NCI-H526 treated with DMSO at 0.1 percent for 48 hours (cell line): ENCODE data around the gene SRPRA.
A peak's percentile ranks its signal among the peaks of the same experiment; 100 is the strongest.
"Not testable (repeated sequence)": the region's sequence is repeated elsewhere in the genome, so short reads cannot be mapped to it uniquely, and the experiment has no call there.

Experiments
- DNase-seq: peaks from one replicate; lab custom pipeline; 2025; lab: John Stamatoyannopoulos, UW

SRPRA gene

DNA sequence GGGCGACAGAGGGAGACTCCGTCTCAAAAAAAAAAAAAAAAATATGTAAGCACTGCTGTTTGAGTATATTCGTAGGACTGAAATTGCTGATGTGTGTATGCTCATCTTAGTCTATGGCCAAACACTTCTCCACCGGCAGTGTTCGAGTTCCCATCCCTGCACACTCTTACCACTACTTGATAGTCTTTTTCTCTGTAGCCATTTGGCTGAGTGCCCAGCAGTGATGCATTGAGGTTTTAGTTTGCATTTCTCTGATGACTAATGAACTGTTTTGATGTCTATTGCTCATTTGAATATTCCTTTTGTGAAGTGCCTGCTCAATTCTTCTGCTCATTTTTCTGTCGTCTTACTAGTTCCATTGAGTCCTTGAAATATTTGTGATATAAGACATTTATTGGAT lies 16.1 kb upstream of the SRPRA start:
- peak; percentile 95 for DNase-seq

- peak; percentile 76 for DNase-seq
Observed at GRCh38 chr11:126282736-126283591, 14.3 kb upstream of the SRPRA start, which contains the start of gene TIRAP. TSS of gene TIRAP (plus strand) at chr11:126283093. CDS start at chr11:126290895, 7,802 bp downstream.

DNA sequence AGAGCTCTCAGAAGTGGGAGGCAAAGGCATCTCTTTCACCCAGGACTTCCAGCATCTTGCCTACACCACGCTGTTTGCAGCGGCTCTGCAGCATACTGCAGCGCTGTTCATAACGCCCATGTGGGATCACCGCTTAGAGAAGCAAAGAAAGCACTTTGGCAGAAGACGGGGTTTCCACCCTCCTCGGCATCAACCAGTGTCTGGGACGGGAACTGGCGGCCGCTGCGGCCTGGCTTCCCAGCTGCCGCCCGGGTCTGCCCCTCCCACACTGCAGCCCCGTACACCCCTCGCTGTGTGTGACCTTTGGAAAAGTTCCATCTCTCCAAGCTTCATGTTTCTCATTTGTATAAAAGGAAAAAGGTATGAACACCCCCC lies 13.7 kb upstream of the SRPRA start:
- peak; percentile 70 for DNase-seq

- DNase-seq: no peak
Observed at GRCh38 chr11:126281666-126282175, 13.0 kb upstream of the SRPRA start.

DNA sequence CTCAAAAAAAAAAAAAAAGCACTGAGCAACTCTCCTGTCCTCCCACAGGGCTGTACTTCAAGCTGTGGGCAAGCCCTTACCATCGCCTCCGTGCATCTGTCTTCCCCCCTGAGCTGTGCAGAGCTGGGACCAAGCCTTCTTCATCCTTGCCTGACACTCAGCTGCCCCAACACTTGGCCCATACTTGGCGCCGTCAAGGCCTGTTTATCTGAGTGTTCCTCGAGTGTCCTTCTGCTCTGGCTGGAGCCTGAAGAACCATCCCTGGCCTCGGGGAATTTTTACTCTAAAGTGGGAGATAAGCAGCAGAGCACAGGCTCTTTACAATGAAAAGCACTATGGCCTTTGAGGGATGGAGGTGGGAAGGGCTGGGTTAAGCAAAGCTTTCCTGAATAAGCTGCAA lies 12.6 kb upstream of the SRPRA start:
- DNase-seq: no peak

GRCh38 chr11:126280595-126280994 lies 11.9 kb upstream of the SRPRA start:
- no peak for DNase-seq

- DNase-seq: no peak
Observed at GRCh38 chr11:126279191-126279590, 10.5 kb upstream of the SRPRA start.

GRCh38 chr11:126277780-126278179 lies 9.1 kb upstream of the SRPRA start:
- DNase-seq: no peak

DNA sequence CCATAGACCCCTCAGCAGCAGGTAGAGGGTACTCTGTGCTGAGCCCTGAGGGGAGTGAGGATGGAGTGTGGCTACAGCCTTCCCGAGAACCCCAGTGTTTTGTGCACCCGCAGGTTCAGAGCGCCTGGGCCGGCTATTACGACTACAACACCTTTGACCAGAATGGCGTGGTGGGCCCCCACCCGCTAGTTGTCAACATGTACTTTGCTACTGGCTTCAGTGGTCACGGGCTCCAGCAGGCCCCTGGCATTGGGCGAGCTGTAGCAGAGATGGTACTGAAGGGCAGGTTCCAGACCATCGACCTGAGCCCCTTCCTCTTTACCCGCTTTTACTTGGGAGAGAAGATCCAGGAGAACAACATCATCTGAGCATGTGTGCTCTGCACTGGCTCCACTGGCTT lies 8.6 kb upstream of the SRPRA start:
- DNase-seq: no peak

GRCh38 chr11:126268361-126268707 lies 361 bp downstream of the SRPRA start:
- no peak for DNase-seq

DNA sequence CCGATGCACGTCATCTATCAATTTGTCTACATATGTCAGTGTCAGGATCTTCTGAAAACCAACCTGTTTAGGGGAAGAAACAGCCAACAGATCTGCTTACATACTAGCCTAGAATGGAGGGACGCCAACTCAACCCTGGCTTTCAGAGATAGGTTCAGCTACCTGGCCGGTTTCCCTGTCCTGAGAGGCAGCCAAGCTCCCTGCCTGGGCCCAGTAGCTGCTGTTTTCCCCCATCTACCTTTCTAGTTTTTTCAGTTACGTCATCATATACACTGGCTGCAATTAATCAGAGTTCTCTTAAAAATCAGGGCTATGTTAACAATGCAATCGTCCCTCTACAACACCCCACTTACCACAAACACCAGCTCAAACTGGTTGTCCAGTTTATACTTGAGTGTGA lies 1.0 kb downstream of the SRPRA start:
- no peak for DNase-seq

- no peak for DNase-seq
Observed at GRCh38 chr11:126265811-126266210, 2.9 kb downstream of the SRPRA start.

- no peak for DNase-seq
Observed at GRCh38 chr11:126263489-126263888, 5.2 kb downstream of the SRPRA start.

DNA sequence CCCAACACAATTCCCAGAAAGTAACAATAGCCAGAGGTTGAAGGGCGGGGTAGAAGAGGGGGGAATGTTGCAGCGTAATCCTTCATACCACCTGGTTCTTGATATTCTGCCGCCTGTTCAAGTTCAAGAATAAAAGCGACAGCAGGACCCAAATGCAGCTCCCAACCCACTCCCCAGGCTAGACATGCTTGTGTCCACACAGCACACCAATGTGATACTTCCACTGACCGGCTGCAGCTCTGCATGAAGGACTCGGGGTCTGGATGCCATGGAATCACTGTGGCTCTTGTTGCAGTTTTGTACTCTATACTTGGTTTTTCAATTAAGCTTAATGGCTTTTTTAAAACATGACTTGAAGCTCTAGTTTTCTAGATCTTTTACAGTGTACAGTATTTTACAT lies 6.5 kb downstream of the SRPRA start:
- no peak for DNase-seq

DNA sequence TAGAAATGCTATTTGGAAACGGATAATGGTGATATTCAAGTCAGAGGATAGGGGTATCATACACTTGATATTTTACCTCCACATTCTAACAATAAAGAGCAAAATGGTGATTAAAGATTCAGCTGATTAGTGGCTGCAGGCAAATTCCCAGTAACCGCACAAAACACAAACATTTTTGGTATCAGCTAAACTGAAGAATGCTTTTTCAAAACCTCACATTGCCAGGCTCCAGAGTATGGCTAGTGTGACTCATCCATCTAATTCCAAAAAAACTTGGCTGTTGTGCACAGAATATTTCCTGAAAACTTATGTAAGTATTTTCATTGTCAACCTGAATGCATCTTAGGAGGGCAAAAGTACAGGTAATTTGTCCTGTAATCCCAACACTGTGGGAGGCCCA lies 10.9 kb downstream of the SRPRA start:
- no peak for DNase-seq

DNA sequence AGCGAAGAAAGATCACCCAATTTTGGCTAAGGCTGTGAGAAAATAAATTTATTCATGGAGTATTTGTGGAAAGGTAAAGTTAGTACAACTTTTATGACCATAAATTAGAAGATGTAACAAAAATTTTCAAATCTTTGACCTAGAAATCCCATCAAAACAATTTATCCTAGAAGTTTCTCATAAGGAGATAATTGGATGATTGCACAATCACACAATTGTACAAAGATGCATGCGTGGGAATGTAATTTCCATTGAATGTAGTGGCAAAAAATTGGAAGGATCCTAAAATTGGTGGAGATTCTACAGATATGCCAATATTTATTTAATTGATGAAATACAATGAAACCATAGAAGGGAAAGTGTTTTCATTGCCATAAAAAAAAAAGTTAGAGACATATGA lies 11.6 kb downstream of the SRPRA start:
- DNase-seq: no peak

GRCh38 chr11:126256216-126256615 lies 12.5 kb downstream of the SRPRA start:
- DNase-seq: no peak

GRCh38 chr11:126255507-126255906 lies 13.2 kb downstream of the SRPRA start:
- DNase-seq: not testable (repeated sequence)

GRCh38 chr11:126254819-126255218 lies 13.9 kb downstream of the SRPRA start:
- no peak for DNase-seq

DNA sequence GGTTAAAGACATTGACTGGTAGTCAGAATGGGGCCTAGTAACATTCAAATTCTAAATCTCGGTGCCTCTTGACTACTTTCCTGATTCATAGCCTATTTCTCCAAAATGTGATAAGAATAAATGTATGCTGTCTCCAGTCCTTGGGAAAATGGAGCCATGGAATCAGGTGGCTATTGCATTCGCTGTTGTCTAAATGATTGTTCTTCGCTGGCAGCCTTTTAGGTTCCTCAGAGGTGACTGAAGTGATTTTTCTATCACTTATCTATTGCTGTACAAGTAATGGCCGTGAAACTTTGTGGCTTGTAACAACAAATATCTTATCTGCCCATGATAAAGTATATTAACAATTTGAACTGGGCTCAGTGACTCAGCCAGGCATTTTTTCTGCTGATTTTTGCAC lies 15.4 kb downstream of the SRPRA start:
- no peak for DNase-seq

DNA sequence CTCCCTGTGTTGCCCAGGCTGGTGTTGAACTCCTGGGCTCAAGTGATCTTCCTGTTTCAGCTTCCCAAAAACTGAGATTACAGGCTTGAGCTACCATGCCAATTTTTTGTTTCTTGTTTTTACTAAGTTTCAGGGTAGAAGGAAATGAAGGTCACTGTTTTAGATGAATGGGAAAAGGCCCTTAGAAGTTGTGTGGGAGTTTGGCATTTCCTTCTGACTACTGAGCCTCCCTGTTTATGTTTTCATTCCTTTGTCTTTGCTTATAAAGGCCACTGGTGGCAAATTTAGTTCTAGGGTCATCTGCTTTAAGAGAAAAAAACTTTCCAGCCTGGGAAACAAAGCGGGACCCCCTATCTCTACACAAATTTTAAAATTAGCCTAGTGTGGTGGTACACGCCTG lies 22.1 kb downstream of the SRPRA start:
- no peak for DNase-seq

DNA sequence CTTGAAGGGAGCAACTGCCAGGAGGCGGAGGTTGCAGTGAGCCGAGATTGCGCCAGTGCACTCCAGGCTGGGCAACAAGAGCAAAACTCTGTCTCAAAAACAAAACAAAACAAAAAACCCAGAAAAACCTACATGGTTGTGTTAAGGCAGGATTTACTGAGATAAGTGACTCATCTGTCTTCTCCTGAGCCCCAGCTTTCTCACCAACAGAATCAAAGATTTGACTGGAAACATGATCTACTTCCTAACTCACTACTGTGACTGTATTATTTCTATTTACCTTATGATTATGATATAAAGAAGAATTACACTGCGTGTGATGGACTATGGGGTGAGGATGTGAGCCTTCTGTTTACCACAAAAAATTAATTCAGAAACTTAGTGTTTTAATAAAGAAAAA lies 35.3 kb downstream of the SRPRA start:
- no peak for DNase-seq

GRCh38 chr11:126232683-126233082 lies 36.0 kb downstream of the SRPRA start:
- DNase-seq: no peak
